COR-L47 (cell line): ENCODE measurements around the gene MAMDC2.
A peak's percentile ranks its signal among the peaks of the same experiment; 100 is the strongest.
"Not testable (repeated sequence)": the region's sequence is repeated elsewhere in the genome, so short reads cannot be mapped to it uniquely, and the experiment has no call there.

Experiments
- DNase-seq: peaks from one replicate; lab custom pipeline; 2025; lab: John Stamatoyannopoulos, UW

The MAMDC2 gene

GRCh38 chr9:70197216-70198044, 153.8 kb downstream of the MAMDC2 start:
- DNase-seq, result no peak

GRCh38 chr9:70204743-70205142, 161.1 kb downstream of the MAMDC2 start:
- not testable (repeated sequence) for DNase-seq

- DNase-seq, result no peak
These were observed 161.8 kb downstream of the MAMDC2 start for GRCh38 chr9:70205366-70206020.

GRCh38 chr9:70217029-70217428, 173.4 kb downstream of the MAMDC2 start:
- DNase-seq, result no peak

- DNase-seq, result no peak
These were observed 175.1 kb downstream of the MAMDC2 start for GRCh38 chr9:70218767-70219166.

GRCh38 chr9:70220216-70220615, 176.6 kb downstream of the MAMDC2 start:
- no peak for DNase-seq

- no peak for DNase-seq
These were observed 178.7 kb downstream of the MAMDC2 start for GRCh38 chr9:70222354-70222753.

GRCh38 chr9:70228118-70228517, 184.5 kb downstream of the MAMDC2 start:
- no peak for DNase-seq

- DNase-seq, result no peak
These were observed 185.0 kb downstream of the MAMDC2 start for GRCh38 chr9:70228611-70229010.

- no peak for DNase-seq
These were observed 185.4 kb downstream of the MAMDC2 start for GRCh38 chr9:70229026-70229425.

- DNase-seq, result peak; percentile 16
These were observed 185.9 kb downstream of the MAMDC2 start for GRCh38 chr9:70229579-70229978.

GRCh38 chr9:70232476-70232875, 188.8 kb downstream of the MAMDC2 start:
- DNase-seq, result no peak

GRCh38 chr9:70234208-70234607, 190.6 kb downstream of the MAMDC2 start:
- DNase-seq, result not testable (repeated sequence)

GRCh38 chr9:70245952-70246351, 202.3 kb downstream of the MAMDC2 start:
- DNase-seq, result not testable (repeated sequence)

- DNase-seq, result no peak
These were observed 206.6 kb downstream of the MAMDC2 start for GRCh38 chr9:70250221-70250620.

GRCh38 chr9:70255486-70255885, 211.8 kb downstream of the MAMDC2 start:
- DNase-seq, result no peak

- DNase-seq, result no peak
These were observed 212.5 kb downstream of the MAMDC2 start for GRCh38 chr9:70256123-70256551.

GRCh38 chr9:70257502-70257901, 213.9 kb downstream of the MAMDC2 start:
- no peak for DNase-seq

- DNase-seq, result peak; percentile 61
These were observed 214.5 kb downstream of the MAMDC2 start for GRCh38 chr9:70257991-70258691.

- DNase-seq, result peak; percentile 92
These were observed 215.3 kb downstream of the MAMDC2 start, which contains the start of gene SMC5 for GRCh38 chr9:70258692-70259511. Gene SMC5, plus strand, starts transcription at chr9:70258978. Its CDS starts 101 bp downstream, at chr9:70259079.

- DNase-seq, result no peak
These were observed 215.8 kb downstream of the MAMDC2 start for GRCh38 chr9:70259512-70259802.

GRCh38 chr9:70260007-70260443, 216.4 kb downstream of the MAMDC2 start:
- no peak for DNase-seq
